Measurements from ENCODE around the gene RNF2. TPM values are rescaled to one million over a fixed set of nuclear protein-coding genes. Genes with fewer than 3 reads are reported as not detected.
A peak's percentile ranks its signal among the peaks of the same experiment; 100 is the strongest.
"Not testable (repeated sequence)": the region's sequence is repeated elsewhere in the genome, so short reads cannot be mapped to it uniquely, and the experiment has no call there.

The RNF2 gene
- total RNA-seq, 2 experiments from 2014 or later = 21.4 to 24.3 TPM

DNA sequence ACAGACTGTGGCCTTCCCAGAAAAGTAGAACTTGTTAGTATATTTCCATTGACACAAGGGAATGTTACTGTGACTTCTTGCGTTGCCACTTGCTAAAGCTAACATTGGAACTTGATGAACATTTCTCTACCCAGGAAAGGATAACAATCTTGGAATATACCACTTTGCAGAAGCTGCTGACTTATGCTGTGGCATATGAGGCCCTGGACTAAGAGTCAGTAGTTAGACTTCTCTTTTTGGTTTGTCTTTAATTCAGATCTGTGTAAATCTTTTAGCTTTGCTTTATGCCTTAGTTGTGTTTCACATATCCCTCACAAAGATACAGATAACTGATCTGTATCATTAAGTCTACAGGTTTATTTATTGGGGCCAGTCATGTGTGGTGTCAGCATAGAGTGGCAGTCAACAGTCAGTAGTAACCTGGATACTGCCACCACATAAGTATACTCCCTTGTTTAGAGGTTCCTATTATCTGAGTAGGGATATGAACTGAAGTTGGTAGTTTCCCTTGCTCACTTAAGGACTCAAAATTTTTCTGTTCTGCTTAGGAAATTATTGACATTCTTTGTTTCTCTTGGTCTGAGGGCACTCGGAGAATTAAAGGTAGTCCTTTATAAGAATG is 14.7 kb downstream of the RNF2 start:
- TF ChIP-seq, protein P1, sequence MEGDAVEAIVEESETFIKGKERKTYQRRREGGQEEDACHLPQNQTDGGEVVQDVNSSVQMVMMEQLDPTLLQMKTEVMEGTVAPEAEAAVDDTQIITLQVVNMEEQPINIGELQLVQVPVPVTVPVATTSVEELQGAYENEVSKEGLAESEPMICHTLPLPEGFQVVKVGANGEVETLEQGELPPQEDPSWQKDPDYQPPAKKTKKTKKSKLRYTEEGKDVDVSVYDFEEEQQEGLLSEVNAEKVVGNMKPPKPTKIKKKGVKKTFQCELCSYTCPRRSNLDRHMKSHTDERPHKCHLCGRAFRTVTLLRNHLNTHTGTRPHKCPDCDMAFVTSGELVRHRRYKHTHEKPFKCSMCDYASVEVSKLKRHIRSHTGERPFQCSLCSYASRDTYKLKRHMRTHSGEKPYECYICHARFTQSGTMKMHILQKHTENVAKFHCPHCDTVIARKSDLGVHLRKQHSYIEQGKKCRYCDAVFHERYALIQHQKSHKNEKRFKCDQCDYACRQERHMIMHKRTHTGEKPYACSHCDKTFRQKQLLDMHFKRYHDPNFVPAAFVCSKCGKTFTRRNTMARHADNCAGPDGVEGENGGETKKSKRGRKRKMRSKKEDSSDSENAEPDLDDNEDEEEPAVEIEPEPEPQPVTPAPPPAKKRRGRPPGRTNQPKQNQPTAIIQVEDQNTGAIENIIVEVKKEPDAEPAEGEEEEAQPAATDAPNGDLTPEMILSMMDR (IDR thresholded peaks at IDR 0.05) = no peak
- Mint-ChIP-seq H3K4me1 (ENCODE audit: low read depth) (peaks cover 56% of the 10 kb centered on the region), H3K9me3 (no peaks in the 10 kb centered on the region), H3K27me3 (no peaks in the 10 kb centered on the region), H3K27ac (no peak overlapping the region), H3K36me3 (ENCODE audit: low read depth) (peaks cover 21% of the 10 kb centered on the region), H3K4me3 (no peak overlapping the region)
- CTCF ChIA-PET = interaction anchor here (1.3 to 2.1 kb wide), 3 partner anchors 9 to 110 kb away, joined by 3 to 6 read pairs (median 5); partner anchors contain the start of gene RNF2
- DNase-seq = no peak
- intact Hi-C loops (cut with micrococcal nuclease) = no loop called here
- peak; percentile 32 for ATAC-seq
- POLR2A ChIA-PET = interaction anchor here (1.4 kb wide), 1 partner anchor 12 kb away, joined by 3 read pairs; no protein-coding TSS in a partner anchor

DNA sequence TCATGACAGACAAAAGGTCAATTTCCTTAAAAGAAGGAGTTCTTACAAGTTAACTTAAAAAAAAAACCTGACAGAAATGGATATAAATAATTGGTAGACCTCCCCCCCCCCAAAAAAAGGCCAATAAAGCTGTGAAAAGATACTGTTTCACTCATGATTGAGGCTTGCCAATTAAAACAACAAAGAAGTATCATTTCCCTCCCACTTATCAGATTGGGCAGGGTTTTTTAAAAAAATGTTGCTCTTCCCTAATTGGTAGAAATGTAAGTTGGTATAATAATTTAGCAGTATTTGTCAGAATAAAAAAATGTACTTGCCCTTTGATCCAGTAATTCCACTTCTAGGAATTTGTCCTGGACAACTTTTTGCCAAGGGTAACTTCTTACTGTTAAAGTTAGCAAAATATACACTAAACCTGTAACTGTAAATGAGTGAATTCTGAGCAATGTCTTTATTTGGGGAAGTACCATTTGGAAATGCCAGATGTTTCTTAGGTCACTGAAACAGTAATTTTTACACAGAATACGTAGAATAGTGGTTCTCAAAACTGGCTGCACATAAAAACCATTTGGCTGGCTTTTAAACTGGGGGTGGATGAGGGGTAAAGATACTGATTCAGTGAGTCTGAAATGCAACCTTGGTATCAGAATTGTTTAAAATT is 17.5 kb downstream of the RNF2 start:
- ChIA-PET POLR2A (interaction anchor here (0.7 kb wide), 1 partner anchor 39 kb away, joined by 3 read pairs; no protein-coding TSS in a partner anchor), CTCF (no interaction called here)
- peak; percentile 75 for ATAC-seq
- intact Hi-C loops (cut with micrococcal nuclease) = no loop called here
- Mint-ChIP-seq H3K36me3 (ENCODE audit: low read depth) (peaks cover 30% of the 10 kb centered on the region), H3K4me1 (ENCODE audit: low read depth) (peaks cover 67% of the 10 kb centered on the region), H3K9me3 (no peaks in the 10 kb centered on the region), H3K4me3 (no peak overlapping the region), H3K27me3 (no peaks in the 10 kb centered on the region), H3K27ac (peak overlapping the region; percentile 44)
- TF ChIP-seq, protein P1 (IDR thresholded peaks at IDR 0.05) = no peak
- no peak for DNase-seq

DNA sequence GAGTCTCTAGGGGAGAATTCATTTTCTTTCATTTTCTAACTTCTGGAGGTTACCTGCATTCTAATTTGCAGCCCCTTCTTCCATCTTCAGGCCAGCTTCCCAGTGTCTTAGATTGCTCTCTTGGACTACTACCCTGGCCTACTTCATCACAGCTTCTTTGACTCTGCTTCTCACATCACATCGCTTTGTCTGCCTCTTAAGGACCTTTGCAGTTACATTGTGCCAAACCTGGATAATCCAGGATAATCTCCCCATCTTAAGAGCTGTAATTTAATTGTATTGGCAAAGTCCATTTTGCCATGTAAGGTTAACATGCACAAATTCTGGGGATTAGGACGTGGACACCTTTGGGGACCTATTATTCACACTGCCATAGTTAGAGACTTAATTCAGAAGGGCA is 18.4 kb downstream of the RNF2 start:
- intact Hi-C loops (cut with micrococcal nuclease) = no loop called here
- DNase-seq (no peak), ATAC-seq (no peak)
- TF ChIP-seq, protein P1 (IDR thresholded peaks at IDR 0.05) = no peak
- peaks cover 67% of the 10 kb centered on the region for H3K4me1 Mint-ChIP-seq (ENCODE audit: low read depth)
- H3K4me3 Mint-ChIP-seq = no peak overlapping the region
- H3K27ac Mint-ChIP-seq = no peak overlapping the region
- peaks cover 30% of the 10 kb centered on the region for H3K36me3 Mint-ChIP-seq (ENCODE audit: low read depth)
- no peaks in the 10 kb centered on the region for H3K27me3 Mint-ChIP-seq
- POLR2A ChIA-PET = interaction anchor here (0.7 kb wide), 1 partner anchor 17 kb away, joined by 3 read pairs; no protein-coding TSS in a partner anchor
- H3K9me3 Mint-ChIP-seq = no peaks in the 10 kb centered on the region
- CTCF ChIA-PET = interaction anchor here (0.9 to 1.3 kb wide), 3 partner anchors 17 to 258 kb away, joined by 3 to 4 read pairs (median 3); no protein-coding TSS in a partner anchor

DNA sequence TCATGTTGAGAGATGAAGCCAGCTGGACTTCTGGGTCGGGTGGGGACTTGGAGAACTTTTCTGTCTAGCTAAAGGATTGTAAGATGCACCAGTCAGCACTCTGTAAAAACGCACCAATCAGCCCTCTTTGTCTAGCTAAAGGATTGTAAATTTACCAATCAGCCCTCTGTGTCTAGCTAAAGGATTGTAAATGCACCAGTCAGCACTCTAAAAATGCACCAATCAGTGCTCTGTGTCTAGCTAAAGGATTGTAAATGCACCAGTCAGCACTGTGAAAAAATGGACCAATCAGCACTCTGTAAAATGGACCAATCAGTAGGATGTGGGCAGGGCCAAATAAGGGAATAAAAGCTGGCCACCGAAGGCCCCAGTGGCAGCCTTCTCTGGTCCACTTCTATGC is 19.6 kb downstream of the RNF2 start:
- ATAC-seq; intact Hi-C loops (cut with micrococcal nuclease); H3K9me3 Mint-ChIP-seq; H3K27ac Mint-ChIP-seq; H3K27me3 Mint-ChIP-seq; DNase-seq; H3K4me3 Mint-ChIP-seq: not testable (repeated sequence)
- peaks cover 60% of the 10 kb centered on the region for H3K4me1 Mint-ChIP-seq (ENCODE audit: low read depth)
- ChIA-PET CTCF (interaction anchor here (1.3 kb wide), 3 partner anchors 11 to 105 kb away, joined by 3 to 4 read pairs (median 4); no protein-coding TSS in a partner anchor), POLR2A (interaction anchor here (0.9 to 1.6 kb wide), 2 partner anchors 16 to 23 kb away, joined by 3 read pairs; no protein-coding TSS in a partner anchor)
- H3K36me3 Mint-ChIP-seq (ENCODE audit: low read depth) = peaks cover 32% of the 10 kb centered on the region

DNA sequence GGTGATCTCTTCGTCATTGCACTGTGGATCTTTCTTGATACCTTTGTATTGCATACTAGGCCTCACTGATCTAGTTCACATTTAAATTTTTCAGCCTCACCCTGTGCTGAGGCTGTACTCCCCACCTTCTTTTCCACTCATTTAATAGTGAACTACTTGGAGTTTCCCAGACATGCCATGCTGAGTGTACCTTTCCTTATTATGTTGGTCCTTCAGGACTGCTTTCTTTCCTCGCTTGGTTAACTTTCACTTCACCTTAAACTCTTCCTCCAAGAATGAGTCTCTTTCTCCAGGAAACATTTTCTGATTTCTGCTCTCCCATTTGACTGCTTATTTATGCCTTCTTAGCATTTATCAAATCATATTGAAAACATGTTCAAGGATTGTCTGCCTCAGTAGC is 20.8 kb downstream of the RNF2 start:
- intact Hi-C loops (cut with micrococcal nuclease) = no loop called here
- Mint-ChIP-seq H3K27ac (no peak overlapping the region), H3K36me3 (ENCODE audit: low read depth) (peaks cover 31% of the 10 kb centered on the region), H3K27me3 (no peaks in the 10 kb centered on the region), H3K4me3 (no peak overlapping the region), H3K4me1 (ENCODE audit: low read depth) (peaks cover 57% of the 10 kb centered on the region), H3K9me3 (peaks cover 2% of the 10 kb centered on the region)
- ATAC-seq (no peak), DNase-seq (no peak)
- ChIA-PET POLR2A (no interaction called here), CTCF (interaction anchor here (1.3 kb wide), 1 partner anchor 10 kb away, joined by 3 read pairs; no protein-coding TSS in a partner anchor)
- TF ChIP-seq, protein P1 (IDR thresholded peaks at IDR 0.05) = no peak
